ENCODE measurements around the gene CDK6.

The CDK6 gene

DNA sequence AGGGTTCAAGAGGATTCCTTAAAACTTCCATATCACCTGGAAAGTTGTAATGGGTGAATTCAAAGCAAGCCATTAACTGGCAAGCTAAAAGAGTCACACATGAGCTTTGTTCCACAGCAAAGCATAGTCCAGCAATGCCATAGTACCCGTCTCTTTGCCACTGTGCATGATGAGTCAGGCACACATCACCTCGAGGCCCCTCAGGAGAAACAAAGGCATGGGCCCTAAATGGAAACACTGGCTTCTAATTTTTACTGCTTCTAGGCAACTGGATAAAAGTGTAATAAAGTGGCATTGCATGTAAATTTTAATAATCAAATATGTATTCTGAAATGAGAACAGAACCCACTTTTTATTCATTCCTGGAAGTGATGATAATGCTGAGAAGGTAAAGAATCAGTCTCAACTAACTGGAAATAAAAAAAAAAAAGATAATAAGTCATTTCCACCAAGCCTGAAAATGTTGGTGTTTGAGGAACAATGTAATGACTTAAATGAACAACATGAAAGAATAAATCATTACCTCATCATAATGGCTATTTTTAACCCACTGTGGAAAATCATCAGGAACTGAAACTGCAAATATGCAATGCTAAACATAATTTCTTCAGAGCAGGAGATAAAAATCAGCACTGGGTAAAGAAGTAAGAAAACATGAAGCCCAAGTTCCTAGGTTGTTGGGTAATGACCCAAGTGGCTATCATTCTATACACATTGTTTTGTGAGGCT, 104.9 kb downstream of the CDK6 start:
- DNase-seq, result no peak

DNA sequence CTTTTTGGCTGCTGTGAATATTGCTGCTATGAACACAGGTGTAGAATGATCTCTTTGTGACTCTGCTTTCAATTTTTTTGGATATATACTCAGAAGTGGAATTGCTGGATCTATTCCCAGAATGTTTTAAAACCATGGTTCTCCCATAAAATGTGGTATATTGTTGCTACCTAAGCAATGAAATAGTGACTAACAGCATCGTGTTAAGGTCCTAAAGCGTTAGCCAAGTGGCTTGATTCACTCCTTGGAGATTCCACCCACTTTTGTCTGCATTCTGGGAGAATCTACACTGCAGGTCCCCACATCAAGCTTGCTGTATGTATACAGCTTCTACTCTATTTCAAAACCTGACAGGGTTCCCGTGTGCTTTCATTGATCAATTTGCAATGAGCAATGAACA, 105.6 kb downstream of the CDK6 start:
- DNase-seq, result no peak

DNA sequence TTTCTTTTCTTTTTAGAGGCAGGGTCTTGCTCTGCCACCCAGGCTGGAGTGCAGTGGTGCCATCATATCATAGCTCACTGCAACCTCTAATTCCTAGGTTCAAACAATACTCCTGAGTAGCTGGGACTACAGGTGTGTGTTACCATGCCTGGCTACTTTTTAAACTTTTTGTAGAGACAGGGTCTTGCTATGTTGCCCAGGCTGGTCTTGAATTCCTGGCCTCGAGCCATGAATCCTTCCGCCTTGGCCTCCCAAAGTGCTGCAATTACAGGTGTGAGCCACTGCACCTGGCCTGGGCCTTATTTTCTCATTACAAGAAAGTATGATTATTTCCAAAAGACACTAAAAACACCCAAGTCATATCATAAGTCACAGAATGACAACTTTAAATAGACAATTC, 106.6 kb downstream of the CDK6 start:
- DNase-seq, result no peak

DNA sequence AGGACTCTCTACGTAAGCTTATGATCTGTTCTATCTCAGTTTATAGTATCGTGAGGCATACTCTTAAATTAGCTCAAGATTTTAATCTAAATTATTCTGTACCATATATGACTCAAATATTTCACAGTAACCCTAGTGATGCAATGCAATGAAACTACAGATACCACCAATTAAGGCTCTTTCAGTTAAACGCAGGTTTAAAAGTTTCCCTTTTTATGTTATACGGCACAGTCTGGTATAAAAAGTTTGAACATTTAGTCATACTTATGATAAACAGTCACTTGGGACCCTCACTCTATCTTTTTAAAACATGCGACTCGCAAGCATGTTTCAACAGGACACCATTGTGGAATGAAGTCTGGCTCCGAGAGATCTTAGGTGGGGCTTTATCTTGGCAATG, 107.2 kb downstream of the CDK6 start:
- DNase-seq, result no peak

DNA sequence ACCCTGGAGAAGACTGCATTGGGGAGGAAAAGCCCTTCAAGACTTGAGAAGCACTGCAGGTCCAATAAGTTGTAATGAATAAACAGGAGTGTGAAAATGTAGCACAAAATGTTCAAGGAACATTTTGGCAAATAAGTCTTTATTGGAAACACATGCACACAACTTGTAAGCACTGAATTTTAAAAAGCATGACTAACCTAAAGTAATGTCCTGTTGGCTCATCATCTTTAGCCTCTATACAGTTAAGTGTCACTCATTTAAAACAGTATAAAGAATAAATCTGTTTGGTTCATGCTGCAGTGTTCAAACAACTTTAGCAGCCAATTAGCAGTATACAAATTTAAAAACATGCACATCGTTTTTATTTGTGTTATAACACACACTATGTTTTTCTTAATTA, 108.6 kb downstream of the CDK6 start:
- DNase-seq, result no peak

DNA sequence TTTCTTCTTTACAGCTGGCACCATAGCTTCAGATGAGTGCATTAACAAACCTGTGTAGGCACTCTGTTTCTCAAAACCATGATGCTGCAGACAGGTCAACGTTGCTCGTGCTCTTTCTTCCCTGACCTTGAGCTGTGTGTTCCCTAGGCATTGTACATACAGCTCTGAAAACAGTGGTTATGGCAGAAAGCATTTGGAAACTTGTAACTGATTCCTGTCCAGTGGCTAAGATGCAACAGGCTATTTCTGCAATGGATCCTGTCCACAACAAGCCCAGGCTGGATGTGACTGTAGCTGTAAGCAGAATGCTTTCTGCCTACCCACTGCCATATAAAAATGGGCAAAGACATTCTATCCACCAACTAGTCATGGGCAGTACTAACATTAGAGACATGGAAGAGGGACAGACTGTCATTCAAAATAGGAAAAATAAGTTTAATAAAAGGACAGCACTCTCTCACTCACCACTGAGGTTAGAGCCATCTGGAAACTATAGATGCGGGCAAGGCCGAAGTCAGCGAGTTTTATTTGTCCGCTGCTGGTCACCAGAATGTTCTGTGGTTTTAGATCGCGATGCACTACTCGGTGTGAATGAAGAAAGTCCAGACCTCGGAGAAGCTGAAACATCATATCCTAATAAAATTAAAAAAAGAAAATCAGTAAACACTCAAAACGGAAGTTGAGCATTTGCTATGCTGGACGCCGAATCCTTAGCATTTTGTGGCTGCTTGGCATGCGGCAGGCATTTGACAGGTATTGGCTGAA, 111.0 kb downstream of the CDK6 start:
- no peak for DNase-seq

DNA sequence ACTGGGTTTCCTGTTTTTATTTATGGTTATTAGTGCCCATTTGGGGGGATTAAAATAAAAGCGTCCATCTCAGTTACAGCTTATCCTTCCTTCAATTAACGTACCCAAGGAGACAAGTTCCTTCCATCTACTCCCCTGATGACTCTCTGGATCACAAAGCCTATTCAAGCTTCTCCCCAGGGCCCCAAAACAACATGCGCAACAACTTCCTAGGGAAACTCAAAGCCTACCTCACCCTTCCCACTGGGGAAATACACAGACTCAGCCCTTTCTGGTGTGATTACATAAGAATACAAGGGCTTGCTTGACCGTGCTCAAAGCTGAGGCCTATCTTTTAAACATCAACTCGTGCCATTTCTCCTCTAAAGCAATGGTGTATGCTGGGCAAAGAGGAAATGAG, 112.4 kb downstream of the CDK6 start:
- no peak for DNase-seq

DNA sequence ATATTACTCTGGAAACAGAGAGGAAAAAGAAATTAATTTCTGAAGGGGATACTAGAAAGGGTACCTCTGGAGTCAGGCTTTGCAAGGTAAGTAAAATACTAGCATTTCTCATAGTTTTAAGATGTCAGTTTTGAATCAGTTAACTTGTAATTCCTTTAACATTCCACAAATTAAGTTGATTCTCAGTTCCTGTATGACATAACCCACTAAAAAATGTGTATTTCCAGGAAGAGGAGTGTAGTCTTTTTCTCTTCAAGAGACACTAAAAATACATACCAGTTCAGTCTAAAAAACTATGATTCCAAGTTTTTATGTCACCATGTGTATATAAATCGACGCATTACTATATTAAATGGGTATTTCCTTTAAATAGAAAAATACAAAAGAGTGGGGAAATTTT, 113.2 kb downstream of the CDK6 start:
- no peak for DNase-seq

DNA sequence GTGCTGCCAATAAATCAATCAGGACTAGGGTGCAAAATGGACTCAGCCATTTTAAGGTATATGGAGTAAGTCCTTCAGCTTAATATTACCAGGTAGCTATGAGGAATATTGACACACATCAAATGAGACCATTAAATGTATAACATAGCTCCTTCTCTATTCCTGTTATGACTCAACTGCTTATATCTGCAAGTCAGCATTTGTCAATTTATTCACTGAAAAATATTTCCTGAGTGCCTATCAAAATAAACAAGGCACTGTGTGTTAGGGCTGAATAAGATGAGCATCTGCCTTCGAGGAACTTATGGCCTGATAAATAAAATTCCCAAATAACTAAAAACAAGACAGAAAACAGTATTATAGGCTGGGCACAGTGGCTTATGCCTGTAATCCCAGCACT, 113.8 kb downstream of the CDK6 start:
- no peak for DNase-seq

DNA sequence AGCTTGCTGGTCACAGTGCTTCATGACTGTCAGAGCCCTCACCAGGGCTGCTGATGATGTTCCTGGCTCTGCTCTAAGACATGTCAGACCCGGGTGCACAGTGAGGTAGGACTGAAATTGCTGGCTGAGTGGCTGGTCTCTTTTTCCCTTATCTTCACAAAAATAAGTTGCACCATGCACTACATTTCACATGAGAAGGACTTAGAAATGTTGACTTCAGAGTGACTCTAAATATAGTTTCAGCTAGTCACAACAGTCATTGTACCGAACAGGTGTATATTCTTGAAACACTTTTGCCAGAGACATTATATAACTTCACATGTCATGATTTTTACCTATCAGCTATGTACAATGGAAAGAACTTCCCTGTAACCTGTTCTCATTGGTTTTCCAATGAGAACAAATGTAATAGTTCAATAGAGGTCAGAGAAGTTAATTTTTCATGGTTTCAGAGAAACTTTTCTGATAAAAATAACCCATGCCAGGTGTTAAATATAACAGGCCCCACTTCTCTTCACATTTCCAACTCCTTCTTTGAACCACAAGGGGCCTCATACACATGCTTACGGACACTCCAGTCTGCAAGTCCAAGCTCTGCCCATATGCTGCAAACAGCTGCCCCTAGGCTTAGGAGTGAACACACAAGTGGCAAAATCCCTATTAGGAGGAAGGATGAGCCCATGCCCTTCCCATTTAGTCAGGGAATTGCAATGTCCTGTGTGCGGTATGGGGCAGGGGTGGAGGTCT, 115.6 kb downstream of the CDK6 start:
- no peak for DNase-seq

DNA sequence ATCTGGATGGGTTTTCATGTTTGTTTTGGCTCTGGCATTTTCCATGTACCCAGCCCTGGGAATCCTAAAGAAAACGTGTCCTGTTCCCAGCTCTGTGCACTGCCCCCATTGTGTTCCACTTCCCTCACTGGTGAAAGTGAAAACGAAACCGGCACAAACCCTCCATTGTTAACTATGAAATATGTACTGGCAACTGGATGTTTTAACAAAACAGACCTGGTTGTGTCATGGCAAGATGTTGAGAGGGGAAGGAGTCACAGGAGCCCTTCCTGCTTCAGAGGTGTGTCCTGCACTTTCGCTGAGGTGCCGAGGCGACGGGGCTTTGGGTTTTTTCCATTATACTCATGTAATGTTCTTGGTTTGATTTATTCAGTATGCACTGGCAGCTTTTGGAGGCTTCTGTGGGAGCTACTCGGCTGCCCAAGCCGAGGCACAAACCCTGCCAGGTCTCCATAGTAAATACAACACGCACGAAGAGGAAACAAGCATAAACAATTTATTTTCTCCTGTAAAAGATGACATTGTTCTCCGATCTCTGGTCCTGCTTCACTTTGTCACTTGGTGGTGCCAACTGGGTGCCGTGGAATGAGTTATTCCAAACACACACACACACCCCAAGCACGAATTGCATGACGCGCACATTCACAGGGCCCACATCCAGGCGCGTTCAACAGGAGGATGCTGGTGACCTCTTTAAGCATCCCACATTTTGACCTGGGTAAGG, 118.2 kb downstream of the CDK6 start:
- no peak for DNase-seq

DNA sequence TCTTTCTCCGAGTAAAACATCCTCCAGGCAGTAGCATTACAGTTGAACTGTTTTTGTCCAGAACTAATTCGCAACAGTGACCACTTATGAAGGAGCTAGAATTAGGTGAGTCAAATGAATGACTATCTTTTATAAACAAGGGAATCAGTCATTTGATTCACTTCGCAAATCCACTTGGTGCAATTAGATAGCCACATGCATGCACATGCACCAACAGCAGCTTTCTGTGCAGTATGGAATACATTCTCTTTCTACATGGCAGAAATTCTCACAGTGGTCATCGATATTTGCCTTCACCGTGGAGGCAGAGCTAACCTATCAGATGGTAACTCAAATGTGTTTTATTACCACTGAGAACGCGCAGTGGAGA, 118.8 kb downstream of the CDK6 start:
- no peak for DNase-seq

DNA sequence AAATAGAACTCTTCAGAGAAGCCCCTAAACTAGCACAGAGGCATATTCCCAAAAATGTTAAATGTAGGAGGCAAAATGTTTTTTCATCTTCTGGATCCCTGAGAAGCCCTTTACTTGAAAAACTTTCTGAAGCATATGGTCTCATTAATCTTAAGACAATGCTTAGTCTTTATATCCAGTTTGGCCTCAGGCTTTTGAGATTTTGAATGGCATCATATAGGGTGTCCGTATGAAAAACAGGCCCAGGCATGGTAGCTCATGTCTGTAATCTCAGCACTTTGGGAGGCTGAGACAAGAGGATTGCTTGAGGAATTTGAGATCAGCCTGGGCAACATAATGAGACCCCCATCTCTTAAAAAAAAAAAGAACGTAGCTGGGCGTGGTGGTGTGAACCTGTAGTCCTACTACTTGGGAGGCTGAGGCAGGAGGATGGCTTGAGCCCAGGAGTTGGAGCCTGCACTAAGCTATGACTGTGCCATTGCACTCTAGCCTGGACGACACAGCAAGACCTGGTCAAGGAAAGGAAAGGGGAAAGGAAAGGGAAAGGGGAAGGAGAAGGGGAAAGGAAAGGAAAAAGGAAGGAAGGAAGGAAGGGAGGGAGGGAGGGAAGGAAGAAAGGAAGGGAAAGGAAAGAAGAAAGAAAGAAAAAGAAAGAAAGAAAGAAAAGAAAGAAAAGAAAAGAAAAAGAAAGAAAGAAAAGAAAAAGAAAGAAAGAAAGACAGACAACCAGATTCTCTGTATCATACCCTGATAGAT, 119.4 kb downstream of the CDK6 start:
- DNase-seq, result no peak

DNA sequence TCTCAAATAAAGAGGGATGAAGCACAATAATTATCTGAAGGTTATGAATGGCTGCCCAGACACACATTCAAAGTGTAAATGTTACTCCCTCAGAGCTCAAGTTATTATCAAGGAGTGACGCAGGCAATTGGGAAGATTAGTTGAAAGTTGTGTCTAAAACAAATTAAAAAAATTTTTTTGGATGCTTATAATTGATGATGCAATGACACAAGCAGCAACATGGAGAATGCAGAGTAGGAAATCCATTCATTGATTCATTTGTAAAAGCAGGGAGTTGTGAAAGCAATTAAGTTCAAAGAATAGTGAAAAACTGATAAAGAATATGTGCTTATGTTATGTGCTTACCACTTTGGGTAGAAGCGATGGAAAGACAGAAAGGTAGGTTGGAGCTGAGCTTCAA, 120.4 kb downstream of the CDK6 start:
- DNase-seq, result no peak

DNA sequence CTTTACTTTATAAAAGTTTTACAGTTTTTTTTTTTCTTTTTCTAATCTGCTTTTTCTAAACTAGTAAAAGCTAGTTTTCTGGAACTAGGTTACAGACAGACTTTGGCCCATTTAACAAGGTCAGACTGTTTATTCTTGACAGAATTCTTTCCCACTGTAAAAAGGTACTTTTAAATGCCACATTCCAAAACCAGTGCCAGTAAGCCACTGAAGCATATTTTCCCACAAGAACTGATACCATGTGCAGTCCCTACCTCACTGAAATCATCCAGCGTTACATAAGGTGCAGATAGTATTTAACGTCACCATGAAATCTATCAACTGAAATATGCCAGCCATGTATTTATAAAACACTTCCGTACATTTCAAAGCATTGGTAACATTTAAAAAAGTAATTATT, 121.6 kb downstream of the CDK6 start:
- DNase-seq, result no peak

DNA sequence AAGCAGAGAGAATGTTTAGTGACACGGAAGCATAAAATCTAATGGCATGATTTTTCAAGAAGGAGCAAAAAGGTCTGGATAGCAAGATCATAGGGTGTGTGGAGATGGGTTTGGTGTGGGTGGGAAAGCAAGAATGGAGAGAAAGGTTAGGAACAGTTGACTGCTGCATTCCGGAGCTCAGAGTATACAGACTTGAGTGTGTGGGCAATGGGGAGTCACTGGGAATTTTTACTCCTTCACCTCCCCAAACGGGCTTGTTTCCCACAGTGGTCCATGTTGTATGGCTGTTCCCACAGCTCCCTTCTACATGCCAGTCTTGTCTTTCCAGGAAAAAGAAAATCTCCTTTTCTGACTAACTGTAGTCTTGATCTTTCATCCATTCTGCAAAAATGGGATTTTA, 122.1 kb downstream of the CDK6 start:
- DNase-seq, result no peak

DNA sequence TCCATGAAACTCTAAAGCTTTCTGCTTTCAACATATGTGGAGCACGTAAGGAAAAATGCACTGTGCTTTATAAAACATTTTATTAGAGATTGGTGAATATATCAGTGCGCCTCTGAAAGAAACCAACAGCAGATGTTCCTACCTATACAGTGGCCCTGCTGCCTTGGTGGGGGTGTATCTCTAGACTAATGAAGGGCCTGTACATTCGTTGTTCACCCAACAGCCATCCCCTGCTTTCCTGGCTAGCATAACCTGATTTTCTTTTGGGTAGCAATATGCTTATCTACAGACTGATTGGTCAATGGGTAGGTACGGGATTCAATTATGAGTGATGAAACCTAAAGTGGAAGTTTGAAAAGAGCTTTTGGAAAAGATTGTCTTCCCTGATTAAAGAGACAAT, 126.5 kb downstream of the CDK6 start:
- DNase-seq, result no peak

DNA sequence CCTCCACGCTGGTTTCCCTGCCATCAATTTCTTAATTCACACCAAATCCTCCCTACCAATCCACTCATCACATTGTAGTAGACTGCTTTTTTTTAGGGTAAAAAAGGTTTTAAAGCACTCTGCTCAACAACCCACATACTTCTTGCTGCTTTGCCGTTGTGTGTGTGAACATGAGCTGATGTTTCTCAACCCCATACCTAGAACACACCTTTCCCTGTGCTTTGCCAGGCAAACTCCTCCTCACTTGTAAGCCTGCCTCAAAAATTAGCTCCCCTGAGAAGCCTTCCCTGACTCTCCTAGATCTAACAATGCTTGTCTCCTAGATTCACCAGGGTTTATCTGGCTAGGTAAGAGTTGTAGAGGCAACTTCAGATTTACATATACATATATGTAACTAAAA, 127.2 kb downstream of the CDK6 start:
- DNase-seq, result no peak

DNA sequence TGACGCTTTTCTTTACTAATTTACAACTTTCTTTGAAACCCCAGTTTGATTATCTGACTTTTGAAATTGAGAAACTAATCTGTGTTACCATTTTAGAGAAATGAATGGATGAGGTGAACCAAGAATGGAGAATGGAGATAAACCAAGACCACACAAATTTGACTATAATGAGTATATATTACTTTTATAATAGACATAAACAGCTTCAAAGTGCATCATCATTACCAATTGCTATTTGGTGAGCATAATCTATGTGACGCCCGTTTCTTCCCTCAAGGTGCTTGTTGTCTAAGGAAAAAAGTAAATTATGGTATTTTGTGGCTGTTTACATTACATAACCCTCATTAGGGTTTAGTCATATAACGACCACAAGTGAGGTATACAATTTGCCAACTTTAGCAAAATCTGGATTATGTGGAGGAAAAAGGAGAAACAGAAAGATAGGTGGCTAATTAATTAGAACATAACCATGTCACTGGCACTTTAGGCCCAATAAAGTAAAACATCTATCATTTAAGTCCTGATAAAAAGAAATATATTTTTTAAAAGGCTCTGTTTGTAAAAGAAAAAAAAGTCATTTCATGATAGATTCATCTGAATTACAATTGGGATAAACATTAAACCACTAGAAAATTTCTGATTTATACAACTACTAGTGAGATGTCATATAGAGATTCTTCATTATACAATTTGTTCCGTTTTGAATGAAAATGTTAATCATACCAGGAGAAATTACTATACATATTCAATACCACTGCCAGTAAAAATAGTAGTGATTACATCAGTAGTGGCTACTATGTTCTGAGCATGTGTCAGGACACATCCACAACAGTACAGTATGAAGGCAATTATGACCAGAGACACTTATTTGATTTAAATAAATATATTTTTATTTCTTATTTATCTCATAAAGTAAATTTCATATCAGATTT, 128.0 kb downstream of the CDK6 start:
- no peak for DNase-seq

DNA sequence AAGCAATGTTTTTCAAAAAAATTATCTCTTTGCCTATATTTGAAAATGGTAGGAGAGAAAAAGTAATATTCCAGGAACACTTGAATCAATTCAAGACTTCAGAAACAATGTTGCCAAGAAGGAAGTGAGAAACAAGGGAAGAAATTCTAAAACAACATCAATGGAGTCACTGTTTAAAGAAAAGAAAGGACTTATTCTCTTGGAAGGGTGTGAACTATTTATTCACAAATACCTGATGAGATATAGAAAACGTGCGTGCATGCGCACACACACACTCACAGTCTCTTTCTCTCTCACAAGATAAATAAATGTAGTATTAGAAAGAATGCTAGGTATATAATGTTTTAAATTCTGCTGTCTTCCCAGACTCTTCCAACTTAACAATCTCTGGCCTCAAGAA, 128.9 kb downstream of the CDK6 start:
- DNase-seq, result no peak

DNA sequence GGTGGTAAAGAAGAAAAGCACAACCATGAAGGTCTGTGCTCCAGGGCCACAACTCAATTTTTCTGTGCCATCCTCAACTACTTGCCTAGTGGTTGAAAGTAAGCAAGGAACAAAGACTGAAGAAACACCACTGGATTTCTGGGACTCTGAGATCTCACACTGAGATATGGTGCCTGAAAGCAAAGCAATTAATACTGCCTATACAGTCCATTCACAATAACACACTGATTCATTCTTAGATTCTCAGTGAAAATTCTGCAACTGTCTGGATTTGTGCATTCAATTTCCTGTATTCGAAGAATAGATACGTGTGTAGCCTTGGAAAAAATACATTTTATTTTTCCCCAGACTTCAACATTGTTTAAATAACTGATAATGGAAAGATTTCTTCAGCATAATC, 129.8 kb downstream of the CDK6 start:
- DNase-seq, result no peak

DNA sequence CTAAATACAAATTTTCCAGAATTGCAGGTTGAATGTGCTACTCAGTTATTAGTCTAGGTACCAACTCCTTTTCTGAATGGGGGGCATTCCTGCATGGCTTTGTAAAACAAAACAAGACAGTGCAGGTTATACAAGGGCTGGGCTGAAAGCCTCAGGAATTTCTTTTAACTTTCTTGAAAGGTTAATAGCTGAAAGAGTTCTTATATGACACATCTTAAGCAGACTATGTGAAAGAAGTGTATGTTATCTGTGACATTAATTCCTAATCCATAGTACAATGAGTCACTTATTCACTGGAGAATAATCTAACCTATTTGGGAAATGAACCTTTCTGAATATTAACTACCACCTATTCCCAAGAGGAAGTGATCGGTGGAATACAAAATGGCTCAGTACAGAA, 130.5 kb downstream of the CDK6 start:
- DNase-seq, result no peak
